Activated naive CD8-positive, alpha-beta T cell treated with anti-CD3 and anti-CD28 coated beads, Interleukin-2, amount 50 U/mL, for 16 hours (primary cell): ENCODE data around the gene MLH3.
A peak's percentile ranks its signal among the peaks of the same experiment; 100 is the strongest.
"Not testable (repeated sequence)": the region's sequence is repeated elsewhere in the genome, so short reads cannot be mapped to it uniquely, and the experiment has no call there.

Experiments used
- DNase-seq: peaks from one replicate; pipeline ENCODE4 v3.0.0-alpha.2; 2020; ENCODE audit warnings: low read depth, low spot score

The MLH3 gene

GRCh38 chr14:75030147-75030546 lies 21.1 kb downstream of the MLH3 start:
- no peak for DNase-seq

GRCh38 chr14:75025876-75026275 lies 25.4 kb downstream of the MLH3 start:
- DNase-seq, result no peak

- DNase-seq, result no peak
Measured at GRCh38 chr14:75025082-75025481, 26.2 kb downstream of the MLH3 start.

- no peak for DNase-seq
Measured at GRCh38 chr14:75023108-75023507, 28.2 kb downstream of the MLH3 start.

- no peak for DNase-seq
Measured at GRCh38 chr14:75022655-75023054, 28.6 kb downstream of the MLH3 start.

GRCh38 chr14:75018694-75019093 lies 32.6 kb downstream of the MLH3 start:
- DNase-seq, result no peak

GRCh38 chr14:75016815-75017214 lies 34.5 kb downstream of the MLH3 start:
- no peak for DNase-seq

- no peak for DNase-seq
Measured at GRCh38 chr14:75015496-75015895, 35.8 kb downstream of the MLH3 start.

- DNase-seq, result no peak
Measured at GRCh38 chr14:75013290-75013689, 38.0 kb downstream of the MLH3 start.

- DNase-seq, result no peak
Measured at GRCh38 chr14:75011356-75011994, 39.8 kb downstream of the MLH3 start.

- no peak for DNase-seq
Measured at GRCh38 chr14:75010472-75011093, 40.7 kb downstream of the MLH3 start.

GRCh38 chr14:75009176-75009575 lies 42.1 kb downstream of the MLH3 start:
- no peak for DNase-seq

GRCh38 chr14:75005357-75005756 lies 45.9 kb downstream of the MLH3 start:
- no peak for DNase-seq

GRCh38 chr14:75003250-75004027 lies 47.8 kb downstream of the MLH3 start:
- no peak for DNase-seq

- DNase-seq, result peak; percentile 99
Measured at GRCh38 chr14:75002392-75003249, 48.6 kb downstream of the MLH3 start, which contains the start of gene EIF2B2. EIF2B2 (plus strand) TSS chr14:75002921; CDS start chr14:75002991, 70 bp downstream.

GRCh38 chr14:75001899-75002298 lies 49.4 kb downstream of the MLH3 start:
- DNase-seq, result no peak

- DNase-seq, result no peak
Measured at GRCh38 chr14:75001261-75001660, 50.0 kb downstream of the MLH3 start.

GRCh38 chr14:74995781-74996180 lies 55.5 kb downstream of the MLH3 start:
- DNase-seq, result not testable (repeated sequence)

- DNase-seq, result not testable (repeated sequence)
Measured at GRCh38 chr14:74994182-74994581, 57.1 kb downstream of the MLH3 start.

- no peak for DNase-seq
Measured at GRCh38 chr14:74988993-74989392, 62.3 kb downstream of the MLH3 start.

- DNase-seq, result no peak
Measured at GRCh38 chr14:74988131-74988530, 63.1 kb downstream of the MLH3 start.

- DNase-seq, result no peak
Measured at GRCh38 chr14:74985806-74986205, 65.5 kb downstream of the MLH3 start.
